GM18951 (cell line): ENCODE measurements around the gene FRG1.
"Not testable (repeated sequence)": the region's sequence is repeated elsewhere in the genome, so short reads cannot be mapped to it uniquely, and the experiment has no call there.

Source experiments
- POLR2A ChIP-seq: IDR thresholded peaks from 4 replicates; pipeline ENCODE4 v1.6.1; 2011; ENCODE audit warnings: mild to moderate bottlenecking; ENCODE audit not compliant: insufficient read length, insufficient read depth; ENCODE audit errors: extremely low read depth
- in situ Hi-C: fragments of 300-500 bp; cut with MboI; formaldehyde crosslinking; loops from one replicate; pipeline ENCODE4 v1.12.0; 2022; ENCODE audit warnings: low sequenced_read_pairs, mixed read lengths, inconsistent platforms; ENCODE audit not compliant: unreplicated experiment

The FRG1 gene

DNA sequence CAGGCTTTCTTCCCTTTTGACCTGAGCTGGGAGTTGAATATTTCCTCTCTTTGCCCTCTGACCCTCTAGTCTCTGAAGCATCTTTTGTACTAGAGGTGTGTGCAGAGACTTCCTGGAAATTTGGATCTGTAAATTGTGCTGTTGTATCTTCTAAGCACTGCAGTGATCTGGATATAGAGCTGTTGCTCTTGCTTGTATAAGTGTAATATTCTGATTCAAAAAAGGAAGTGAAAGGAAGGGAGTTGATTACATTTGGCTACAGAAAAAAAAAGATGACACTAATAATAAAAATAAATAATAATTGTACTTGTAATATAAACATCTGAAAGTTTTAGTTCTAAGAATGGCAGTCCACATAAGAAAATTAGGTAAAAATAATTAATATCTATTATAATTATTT lies 33.0 kb downstream of the FRG1 start:
- in situ Hi-C loops = no loop called here
- TF ChIP-seq POLR2A = no peak

DNA sequence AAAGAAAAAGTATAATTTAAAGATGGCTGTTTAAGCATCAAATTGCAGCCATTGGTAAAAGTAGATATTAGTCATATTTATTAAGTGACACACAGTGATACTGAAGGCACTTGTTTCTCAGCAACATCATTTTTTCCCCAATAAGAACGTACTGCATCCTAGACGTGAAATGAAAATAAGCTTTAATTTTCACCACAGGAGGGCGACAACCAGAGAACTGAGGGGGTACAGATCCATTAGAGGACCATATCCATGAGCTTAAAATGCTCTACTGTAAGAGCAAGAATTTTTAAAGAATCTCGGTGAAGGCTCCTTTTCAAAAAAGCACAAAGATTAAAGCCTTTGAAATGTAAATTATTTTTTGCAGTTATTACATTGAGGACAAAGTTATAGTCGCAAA lies 33.4 kb downstream of the FRG1 start:
- in situ Hi-C loops = no loop called here
- TF ChIP-seq POLR2A = no peak

DNA sequence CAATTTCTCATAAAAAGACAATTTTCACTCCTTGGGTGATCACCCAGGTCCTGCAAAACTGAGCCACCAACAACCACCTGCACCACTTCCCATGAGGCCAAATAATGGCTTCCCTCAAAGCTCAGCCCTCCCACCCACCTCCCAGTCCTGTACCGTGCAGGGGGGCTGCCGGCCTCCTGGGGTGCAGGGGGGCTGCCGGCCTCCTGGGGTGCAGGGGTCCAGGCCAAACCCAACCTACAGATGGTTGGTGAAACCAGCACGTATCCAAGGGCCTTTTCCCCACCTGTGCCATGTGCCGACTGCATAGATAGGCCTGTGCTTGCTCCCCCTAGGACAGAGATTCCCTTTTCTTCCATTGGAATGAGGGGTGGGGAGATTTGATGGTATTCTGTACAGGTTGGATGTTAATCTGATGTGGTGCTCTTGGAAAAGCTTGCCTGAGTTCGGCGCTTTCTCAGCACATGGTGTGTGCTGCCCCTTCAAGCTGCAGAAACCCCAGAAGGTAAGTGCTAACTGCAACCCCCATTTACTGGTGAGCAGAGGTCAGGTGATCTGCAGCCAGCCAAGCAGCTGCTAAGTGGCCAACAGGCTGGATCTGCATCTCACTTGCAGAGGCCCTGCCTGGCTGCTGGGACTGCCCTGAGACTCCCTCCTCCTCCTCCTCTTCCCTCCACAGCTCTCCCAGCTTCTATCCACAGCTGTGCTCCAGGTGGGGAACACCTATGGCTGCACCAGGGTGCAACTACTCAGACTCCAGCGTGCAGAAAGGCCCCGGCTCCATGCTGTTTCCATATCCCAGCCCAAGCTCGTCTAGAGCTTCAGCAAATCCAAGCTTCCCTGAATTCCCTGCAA lies 38.8 kb downstream of the FRG1 start:
- in situ Hi-C loops = no loop called here
- TF ChIP-seq POLR2A = no peak

DNA sequence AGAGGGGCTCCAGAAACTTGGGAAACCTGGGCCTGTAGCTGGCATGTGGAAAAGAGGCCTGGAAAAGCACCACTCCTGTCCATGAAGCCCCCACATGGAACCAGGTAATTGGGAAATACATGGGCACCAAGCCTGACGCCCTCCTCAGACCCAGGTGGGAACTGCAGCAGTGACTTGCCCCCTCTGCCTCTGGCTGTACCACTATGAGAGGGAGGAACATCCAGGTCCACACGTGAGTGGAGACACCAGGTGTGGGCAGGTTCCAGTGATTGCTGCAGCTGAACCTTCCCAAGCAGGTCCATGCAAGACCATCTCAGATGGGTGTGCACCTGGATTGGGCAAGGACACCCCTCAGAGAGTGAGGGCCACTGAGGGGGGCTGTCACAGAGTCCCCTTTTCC lies 39.6 kb downstream of the FRG1 start:
- in situ Hi-C loops = not testable (repeated sequence)

DNA sequence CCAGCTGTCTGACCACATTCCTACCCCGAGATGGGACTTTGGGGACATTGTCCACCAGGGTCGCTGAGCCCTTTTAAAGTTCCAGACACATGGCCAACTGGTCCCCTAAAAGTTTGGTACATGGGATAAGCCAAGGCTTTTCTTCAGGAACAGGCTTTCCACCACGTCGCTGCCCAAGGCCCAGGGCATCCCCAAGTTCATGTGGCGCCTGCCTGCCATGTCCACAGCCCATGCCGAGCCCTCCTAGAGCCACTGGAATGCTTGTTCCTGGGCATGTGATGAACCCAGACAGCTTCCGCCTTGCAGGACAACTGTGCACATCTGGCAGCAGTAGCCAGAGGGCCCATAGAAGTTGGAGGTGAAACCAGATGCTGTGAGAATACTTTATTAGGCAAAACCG lies 41.3 kb downstream of the FRG1 start:
- in situ Hi-C loops = no loop called here
- no peak for TF ChIP-seq POLR2A

DNA sequence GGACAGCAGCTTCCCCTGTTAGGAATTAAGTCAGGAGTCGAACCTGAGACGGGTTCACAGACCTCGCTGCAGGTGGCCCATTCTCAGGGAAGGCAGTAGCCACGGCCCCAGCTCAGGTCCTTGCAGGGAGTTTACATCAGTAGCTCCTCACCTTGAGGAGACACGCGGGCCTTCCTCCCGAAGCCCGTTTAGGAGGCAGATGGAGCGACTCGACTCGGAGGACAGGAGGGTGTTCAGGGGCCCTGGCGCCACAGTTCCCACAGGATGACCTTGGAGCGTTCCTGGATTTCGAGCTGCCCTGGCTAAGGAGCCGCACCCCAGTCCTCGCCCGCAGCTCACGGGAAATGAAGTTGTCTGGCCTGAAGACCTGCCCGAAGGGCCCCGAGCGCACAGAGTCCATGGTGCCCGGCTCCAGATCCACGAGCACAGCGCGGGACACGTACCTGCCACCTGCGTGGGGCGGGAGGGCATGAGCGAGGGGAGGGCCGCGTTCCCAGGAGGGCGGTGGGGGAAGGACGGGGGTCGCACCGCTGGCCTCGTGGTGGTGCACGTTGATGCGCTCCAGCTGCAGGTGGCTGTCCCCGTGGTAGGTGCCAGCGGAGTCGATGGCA lies 43.3 kb downstream of the FRG1 start:
- in situ Hi-C loops = not testable (repeated sequence)

DNA sequence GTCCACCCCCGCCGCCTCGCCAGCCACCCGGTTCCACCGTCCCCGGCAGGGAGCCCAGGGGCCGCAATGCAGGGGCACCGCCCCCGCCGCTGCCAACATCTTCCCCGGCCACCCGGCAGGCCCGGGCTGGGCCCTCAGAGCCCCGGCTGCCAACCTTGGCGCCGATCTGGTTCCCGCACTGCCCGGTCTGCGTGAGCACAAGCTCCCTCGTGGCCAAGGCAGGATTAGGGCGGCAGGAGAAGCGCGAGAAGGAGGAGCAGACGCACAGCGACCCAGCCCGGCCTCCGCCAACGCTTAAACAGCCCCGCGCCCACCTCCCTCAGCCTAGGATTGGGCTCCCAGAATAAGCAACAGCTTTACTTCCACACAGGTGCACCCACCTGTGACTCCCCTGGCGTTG lies 44.0 kb downstream of the FRG1 start:
- in situ Hi-C loops = not testable (repeated sequence)

DNA sequence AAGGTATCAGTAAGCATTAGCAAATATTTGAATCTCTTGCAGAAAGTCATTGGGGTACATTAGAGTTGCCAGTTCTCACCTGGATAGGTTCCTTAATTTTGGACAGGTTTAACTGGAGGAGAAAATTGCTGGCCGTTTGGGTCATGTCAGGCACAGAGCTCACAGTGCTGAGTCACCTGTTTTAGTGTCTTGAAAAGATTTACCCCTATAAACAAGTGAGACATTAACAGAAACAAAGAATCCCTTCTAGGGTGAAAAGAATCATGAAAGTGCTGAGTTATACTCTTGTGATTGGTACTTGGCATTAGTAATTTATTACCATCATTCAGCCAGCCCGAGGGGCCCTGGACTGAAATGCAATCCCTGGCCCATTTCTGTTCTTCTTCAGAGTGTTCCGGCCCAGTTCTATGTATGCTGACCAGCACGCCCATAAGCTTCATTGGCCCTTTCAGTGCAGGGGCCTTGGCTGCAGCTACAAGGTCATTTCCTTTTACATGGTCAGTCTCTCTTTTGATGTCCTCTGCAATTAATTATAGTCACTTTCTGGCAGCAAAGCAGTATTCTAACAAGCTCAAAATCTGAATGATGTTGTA lies 45.1 kb downstream of the FRG1 start:
- in situ Hi-C loops = not testable (repeated sequence)

DNA sequence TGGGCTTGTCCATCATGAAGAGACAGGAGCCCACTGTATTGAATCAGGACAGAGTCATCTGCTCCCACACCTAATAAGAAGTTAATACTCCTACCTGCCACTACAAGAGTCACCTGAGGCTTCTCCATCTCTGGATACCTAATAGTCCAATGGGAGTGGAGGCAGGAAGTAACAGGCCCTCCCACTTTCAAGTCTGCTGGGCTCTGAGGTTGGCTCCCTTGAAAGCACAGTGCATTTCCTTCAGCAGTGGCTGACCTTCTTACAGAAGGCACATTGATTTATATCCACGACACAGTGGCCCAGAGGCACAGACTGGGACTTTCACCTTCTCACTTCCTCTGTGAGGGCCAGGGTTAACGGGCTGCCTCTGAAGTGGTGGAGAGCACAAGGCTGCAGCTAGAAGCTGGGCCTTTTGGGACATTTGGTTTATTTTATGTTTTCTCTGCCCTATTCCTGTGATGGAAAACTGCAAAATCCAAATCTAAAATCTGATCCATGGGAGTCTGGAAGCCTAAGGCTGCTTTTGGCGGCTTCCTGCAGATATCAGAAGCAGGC lies 48.3 kb downstream of the FRG1 start:
- in situ Hi-C loops = no loop called here
- TF ChIP-seq POLR2A = no peak

DNA sequence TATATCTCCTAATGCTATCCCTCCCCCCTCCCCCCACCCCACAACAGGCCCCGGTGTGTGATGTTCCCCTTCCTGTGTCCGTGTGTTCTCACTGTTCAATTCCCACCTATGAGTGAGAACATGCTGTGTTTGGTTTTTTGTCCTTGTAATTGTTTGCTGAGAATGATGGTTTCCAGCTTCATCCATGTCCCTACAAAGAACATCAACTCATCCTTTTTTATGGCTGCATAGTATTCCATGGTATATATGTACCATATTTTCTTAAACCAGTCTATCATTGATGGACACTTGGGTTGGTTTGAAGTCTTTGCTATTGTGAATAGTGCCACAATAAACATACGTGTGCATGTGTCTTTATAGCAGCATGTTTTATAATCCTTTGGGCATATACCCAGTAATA lies 49.3 kb downstream of the FRG1 start:
- in situ Hi-C loops = not testable (repeated sequence)
